WTC11 (cell line): Measurements from ENCODE around the gene JHY.

Experiments
- CBFB ChIP-seq: sonication (generic); formaldehyde crosslinking; IDR thresholded peaks from 2 replicates; pipeline ENCODE4 v1.8.1; 2022; ENCODE audit warnings: mild to moderate bottlenecking, low read depth, missing genetic modification reagents
- ETV6 ChIP-seq: sonication (generic); formaldehyde crosslinking; IDR thresholded peaks from 2 replicates; pipeline ENCODE4 v1.8.1; 2022; ENCODE audit warnings: mild to moderate bottlenecking, missing genetic modification reagents
- KAT7 ChIP-seq: sonication (generic); formaldehyde crosslinking; IDR thresholded peaks from 2 replicates; pipeline ENCODE4 v1.8.1; 2023; ENCODE audit warnings: missing genetic modification reagents, mild to moderate bottlenecking, borderline replicate concordance
- MXD4 ChIP-seq: fragments of 250-450 bp; sonication (Bioruptor Pico); IDR thresholded peaks from 2 replicates; pipeline ENCODE4 v1.8.0; 2021; ENCODE audit warnings: mild to moderate bottlenecking, moderate library complexity, borderline replicate concordance
- SMAD4 ChIP-seq: sonication (generic); formaldehyde crosslinking; IDR thresholded peaks from 2 replicates; pipeline ENCODE4 v1.8.0; 2022; ENCODE audit warnings: mild to moderate bottlenecking, missing genetic modification reagents
- ZNF219 ChIP-seq: sonication (generic); formaldehyde crosslinking; IDR thresholded peaks from 2 replicates; pipeline ENCODE4 v1.8.0; 2023; ENCODE audit warnings: missing genetic modification reagents, mild to moderate bottlenecking, borderline replicate concordance
- TF ChIP-seq, protein P1 (sequence below): sonication (generic); formaldehyde crosslinking; IDR thresholded peaks from 2 replicates; pipeline ENCODE4 v1.8.1; 2023; ENCODE audit warnings: mild to moderate bottlenecking, missing genetic modification reagents, moderate library complexity
- TF ChIP-seq, protein P2 (sequence below): fragments of 200-600 bp; IDR thresholded peaks from 2 replicates; pipeline ENCODE4 v1.8.0; 2022; ENCODE audit warnings: antibody characterized with exemption
- TF ChIP-seq, protein P3 (sequence below): sonication (generic); formaldehyde crosslinking; IDR thresholded peaks from 2 replicates; pipeline ENCODE4 v1.8.0; 2022; ENCODE audit warnings: mild to moderate bottlenecking, missing genetic modification reagents

DNA sequence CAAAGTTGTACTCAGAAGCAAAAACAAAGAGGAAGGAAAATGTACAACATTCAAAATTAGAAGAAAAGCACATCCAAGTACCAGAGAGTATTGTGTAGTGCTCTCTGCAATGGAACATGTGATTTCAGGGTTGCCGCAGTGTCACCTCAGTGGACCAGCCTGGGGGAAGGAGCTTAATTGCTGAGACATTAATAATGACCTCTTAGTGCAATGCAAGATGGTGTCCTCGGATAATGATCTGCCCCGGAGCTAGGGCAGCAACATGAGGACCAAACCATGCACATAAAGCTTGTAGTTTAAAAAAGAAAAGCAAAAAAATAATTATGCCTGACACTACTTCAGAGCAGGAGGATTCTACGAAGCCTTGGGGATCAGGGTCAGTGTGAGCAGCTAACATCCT, 11.3 kb upstream of the JHY start:
- TF ChIP-seq KAT7 (CRISPR knock-in tag) (no peak), ZNF219 (CRISPR knock-in tag) (no peak), CBFB (CRISPR knock-in tag) (no peak), SMAD4 (CRISPR knock-in tag) (no peak), ETV6 (CRISPR knock-in tag) (no peak), MXD4 (CRISPR knock-in tag) (no peak)
- TF ChIP-seq, protein P1, sequence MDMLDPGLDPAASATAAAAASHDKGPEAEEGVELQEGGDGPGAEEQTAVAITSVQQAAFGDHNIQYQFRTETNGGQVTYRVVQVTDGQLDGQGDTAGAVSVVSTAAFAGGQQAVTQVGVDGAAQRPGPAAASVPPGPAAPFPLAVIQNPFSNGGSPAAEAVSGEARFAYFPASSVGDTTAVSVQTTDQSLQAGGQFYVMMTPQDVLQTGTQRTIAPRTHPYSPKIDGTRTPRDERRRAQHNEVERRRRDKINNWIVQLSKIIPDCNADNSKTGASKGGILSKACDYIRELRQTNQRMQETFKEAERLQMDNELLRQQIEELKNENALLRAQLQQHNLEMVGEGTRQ, result no peak
- TF ChIP-seq, protein P2, sequence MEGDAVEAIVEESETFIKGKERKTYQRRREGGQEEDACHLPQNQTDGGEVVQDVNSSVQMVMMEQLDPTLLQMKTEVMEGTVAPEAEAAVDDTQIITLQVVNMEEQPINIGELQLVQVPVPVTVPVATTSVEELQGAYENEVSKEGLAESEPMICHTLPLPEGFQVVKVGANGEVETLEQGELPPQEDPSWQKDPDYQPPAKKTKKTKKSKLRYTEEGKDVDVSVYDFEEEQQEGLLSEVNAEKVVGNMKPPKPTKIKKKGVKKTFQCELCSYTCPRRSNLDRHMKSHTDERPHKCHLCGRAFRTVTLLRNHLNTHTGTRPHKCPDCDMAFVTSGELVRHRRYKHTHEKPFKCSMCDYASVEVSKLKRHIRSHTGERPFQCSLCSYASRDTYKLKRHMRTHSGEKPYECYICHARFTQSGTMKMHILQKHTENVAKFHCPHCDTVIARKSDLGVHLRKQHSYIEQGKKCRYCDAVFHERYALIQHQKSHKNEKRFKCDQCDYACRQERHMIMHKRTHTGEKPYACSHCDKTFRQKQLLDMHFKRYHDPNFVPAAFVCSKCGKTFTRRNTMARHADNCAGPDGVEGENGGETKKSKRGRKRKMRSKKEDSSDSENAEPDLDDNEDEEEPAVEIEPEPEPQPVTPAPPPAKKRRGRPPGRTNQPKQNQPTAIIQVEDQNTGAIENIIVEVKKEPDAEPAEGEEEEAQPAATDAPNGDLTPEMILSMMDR, result no peak
- TF ChIP-seq, protein P3, sequence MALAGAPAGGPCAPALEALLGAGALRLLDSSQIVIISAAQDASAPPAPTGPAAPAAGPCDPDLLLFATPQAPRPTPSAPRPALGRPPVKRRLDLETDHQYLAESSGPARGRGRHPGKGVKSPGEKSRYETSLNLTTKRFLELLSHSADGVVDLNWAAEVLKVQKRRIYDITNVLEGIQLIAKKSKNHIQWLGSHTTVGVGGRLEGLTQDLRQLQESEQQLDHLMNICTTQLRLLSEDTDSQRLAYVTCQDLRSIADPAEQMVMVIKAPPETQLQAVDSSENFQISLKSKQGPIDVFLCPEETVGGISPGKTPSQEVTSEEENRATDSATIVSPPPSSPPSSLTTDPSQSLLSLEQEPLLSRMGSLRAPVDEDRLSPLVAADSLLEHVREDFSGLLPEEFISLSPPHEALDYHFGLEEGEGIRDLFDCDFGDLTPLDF, result no peak
